HG02571 (cell line): ENCODE results near the gene EIF6.

ENCODE experiments used
- ATAC-seq: cut with Tn5 transposase; IDR thresholded peaks from one replicate; pipeline ENCODE4 v1.9.1; 2021; ENCODE audit warnings: mild to moderate bottlenecking, moderate library complexity; ENCODE audit not compliant: unreplicated experiment

The EIF6 gene

GRCh38 chr20:35295674-35296073 lies 11.1 kb upstream of the EIF6 start:
- ATAC-seq, result no peak

- no peak for ATAC-seq
These were observed 10.5 kb upstream of the EIF6 start for GRCh38 chr20:35295058-35295457.

- no peak for ATAC-seq
These were observed 9.7 kb upstream of the EIF6 start for GRCh38 chr20:35294293-35294685.

DNA sequence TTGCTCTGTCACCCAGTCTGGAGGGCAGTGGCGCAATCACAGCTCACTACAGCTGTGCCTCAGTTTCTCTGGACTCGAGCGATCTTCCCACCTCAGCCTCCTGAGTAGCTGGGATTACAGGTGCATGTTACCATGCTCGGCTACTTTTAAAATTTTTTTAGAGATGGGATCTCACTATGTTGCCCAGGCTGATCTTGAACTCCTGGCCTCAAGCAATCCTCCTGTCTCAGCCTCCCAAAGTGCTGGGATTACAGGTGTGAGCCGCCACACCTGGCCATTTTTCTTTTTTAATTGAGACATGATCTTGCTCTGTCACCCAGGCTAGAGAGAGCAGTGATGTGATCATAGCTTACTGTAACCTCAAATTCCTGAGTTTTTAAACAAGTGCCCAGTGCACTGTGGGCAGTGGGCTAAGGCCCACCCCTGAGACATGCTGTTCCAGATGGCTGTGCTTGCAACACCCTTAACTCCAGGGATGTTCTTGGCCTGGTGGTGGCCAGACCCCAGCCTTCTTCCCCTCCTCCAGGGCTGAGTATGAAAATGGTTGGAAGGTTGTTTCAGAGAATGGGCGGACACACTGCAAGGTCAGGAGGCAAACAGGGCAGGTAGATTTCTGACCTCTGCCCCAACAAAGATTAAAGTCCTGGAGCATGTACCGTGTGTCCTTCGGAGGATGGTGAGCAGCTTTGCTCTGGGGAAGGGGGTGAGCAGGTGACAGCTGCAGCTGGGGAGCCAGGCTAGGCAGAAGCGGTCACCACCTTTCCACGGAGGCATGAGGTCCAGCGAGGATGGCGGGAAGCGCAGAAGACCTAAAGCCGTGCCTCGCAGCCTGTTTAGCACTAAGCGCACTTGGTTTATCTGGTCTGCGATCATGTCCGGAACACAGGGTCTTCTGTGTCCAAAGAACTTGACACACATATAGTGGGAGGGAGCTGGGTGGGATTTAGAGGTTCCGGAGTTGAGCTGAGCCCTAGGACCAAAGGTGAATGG lies 9.0 kb upstream of the EIF6 start:
- ATAC-seq, result no peak

DNA sequence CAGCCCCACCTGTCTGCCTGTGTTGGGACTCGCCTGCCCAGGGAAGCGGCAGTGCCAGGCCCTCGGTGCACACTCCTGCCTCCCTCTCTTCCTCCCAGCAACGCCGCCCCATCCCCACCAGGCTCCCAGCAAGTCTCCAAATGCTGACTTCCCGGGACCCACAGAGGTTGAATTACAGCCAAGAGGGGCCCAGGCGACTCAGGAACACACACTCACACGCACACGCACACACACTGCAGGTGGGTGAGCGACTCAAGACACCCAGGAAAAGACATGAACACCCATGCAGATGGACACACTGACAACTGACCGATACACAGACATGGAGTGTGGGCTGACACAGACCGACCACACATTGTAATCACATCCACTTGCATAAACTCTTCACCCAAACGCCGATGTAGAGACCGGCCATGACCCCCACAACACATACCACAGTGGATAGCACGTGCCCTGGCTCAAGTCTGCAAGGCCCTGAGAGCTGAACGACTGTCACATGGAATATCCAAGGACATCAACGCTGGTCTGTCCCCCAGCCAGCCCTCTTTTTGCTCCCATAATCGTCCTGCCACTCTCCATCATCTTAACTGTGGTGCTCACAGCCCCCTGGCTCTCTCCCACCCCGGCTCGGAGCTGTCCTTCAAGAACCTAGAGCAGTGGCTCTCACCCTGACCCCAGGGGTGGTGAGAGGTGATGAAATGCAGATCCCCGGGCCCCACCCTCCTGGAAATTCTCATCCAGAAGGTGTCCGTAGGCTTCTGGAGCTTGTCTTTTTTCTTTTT lies 8.1 kb upstream of the EIF6 start:
- no peak for ATAC-seq

DNA sequence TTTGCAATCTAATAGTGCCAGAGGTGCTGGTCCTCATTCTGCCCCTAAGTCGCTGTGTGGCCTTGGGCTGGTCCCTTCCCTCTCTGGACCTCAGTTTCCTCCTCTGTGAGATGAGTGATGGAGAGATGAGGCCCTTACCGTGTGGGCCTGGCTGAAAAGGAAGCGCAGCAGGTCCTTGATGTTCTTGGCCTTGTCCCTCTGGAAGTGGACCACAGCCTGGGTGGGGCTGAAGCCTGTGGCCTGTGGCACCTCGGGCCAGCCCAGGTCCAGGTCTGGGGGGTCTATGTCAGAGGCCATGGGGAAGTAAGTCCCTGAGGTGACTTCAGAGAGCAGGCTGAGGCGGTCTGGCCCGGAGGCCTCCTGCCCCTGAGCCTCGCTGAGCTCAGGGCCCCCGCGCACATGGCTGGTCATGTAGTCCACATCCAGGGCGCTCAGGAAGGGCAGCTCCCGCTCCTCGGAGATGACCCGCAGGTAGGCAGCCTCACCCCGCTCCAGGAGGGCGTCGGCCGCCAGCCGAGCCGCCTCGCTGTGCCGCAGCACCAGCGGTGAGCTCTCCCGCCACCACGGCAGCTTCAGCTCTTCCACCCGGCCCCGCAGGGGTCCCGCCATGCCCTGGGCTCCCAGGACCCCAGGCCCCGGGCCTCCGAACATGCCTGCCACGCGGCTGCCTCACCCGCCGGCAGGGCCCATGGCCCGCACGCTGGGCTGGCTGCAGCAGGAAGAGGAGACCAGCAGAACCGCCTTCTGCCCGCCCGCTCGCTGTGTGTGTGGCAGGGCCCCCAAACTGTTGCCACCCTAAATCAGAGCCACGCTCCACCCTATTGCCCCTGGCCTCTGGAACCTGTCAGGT lies 7.3 kb upstream of the EIF6 start, which contains the start of gene FAM83C:
FAM83C (minus strand) TSS at position 772 of the 850 bp plus-strand sequence; CDS start at position 651, 121 bp downstream.
- ATAC-seq, result no peak

GRCh38 chr20:35290887-35291417 lies 6.4 kb upstream of the EIF6 start:
- no peak for ATAC-seq

DNA sequence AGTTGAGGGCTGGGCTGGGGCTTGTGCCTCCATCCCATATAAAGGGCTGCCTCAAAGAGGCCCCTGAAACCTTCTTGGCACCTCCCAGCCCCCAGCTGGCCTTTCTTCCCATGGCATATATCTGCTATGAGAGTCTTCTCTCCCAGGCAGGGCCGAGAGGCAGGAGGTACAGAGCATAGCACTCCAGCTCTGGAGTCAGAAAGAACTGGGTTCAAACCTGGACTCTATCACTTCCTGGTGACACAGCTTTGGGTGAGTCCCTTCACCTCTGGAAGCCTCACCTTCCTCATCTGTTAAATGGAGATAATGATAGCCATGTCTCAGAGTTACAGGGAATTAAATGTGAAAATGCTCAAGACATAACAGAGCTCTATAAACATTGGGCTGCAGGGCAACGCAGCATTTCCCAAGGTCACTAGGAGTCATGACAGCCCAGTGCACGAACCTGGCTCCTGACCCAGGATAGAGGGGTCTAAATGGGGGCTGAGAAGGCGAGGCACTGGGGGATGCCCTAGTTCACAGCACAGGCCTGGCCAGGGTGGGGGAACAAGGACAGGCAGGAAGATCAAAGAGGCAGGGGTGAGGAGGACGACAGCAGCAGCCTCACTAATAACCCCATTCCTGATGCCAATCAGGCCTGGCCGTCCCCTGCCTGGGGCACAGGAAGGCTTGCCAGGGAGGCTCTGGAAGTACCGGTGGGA lies 5.8 kb upstream of the EIF6 start:
- no peak for ATAC-seq

DNA sequence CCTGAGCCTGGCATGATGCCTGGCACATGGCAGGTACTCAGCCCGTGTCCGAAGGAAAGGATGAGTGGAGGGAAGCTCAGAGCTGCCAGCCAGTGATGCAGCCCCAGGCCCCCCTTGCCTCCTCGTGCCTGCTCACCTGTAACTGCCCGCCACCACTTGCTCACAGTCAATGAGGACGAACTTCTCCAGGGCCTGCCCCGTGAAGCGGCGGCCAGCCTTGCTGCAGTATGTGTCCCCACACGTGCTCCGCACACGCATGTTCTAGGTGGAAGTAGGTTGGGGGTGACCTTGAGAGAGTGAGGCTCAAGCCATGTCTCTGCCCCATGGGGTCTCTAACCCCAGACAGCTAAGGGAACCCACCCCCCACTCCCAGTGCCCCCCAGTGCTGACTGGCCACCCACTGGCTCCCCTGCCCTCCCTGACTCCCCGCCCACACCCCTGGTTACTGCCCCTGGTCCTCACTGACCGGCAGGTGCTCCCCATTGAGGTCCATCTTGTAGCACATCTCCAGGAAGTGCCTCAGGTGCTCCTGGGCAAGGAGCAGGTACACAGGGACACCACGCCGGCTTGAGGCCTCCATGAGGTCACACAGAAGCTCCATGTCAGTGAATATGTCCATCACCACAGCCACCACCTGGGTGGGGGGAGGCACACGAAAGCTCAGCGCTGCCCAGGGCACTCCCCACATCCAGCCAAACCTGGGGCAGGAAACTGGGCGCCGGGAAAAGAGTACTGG lies 3.9 kb upstream of the EIF6 start:
- ATAC-seq, result no peak

DNA sequence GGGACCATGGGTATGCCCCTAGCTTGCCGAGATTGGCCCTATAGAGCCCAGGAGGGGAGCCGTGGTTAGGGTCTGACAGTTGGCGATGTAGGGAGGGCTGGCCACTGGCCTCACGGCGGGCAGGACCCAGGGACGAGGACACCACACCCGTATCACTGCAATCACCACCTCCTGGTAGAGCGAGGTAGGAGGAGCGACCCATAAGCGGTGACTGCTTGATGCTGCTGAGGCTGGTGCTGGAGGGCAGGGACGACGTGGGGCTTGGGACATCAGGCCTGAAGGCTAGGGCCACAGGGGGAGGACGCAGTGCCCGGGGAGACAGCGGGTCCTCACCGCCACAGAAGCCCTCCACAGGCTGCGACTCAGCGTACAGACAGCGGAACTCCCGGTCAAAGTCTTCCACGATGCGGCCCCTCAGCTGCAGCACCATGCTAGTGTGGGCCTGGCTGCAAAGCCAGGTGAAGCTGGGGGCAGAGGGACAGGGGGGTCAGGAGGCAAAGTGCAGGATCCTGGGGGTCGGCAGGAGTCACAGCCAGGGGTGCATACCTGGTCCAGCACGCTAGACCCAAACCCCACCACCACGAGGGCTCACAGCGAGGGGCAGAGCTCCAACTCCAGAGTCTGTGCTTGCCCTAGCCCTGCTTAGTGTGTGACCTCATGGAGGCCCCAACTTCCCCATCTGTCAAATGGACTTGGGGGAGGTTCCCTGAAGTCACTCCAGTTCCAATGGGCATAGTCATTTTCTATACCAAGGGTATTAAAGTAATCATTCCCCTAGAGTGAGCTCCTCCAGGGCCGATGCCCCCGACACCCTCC lies 3.1 kb upstream of the EIF6 start:
- no peak for ATAC-seq

- ATAC-seq, result no peak
These were observed 2.4 kb upstream of the EIF6 start for GRCh38 chr20:35286899-35287508.

- ATAC-seq, result no peak
These were observed 1.7 kb upstream of the EIF6 start for GRCh38 chr20:35286077-35286898.

- ATAC-seq, result no peak
These were observed 1.2 kb upstream of the EIF6 start for GRCh38 chr20:35285806-35286076.

DNA sequence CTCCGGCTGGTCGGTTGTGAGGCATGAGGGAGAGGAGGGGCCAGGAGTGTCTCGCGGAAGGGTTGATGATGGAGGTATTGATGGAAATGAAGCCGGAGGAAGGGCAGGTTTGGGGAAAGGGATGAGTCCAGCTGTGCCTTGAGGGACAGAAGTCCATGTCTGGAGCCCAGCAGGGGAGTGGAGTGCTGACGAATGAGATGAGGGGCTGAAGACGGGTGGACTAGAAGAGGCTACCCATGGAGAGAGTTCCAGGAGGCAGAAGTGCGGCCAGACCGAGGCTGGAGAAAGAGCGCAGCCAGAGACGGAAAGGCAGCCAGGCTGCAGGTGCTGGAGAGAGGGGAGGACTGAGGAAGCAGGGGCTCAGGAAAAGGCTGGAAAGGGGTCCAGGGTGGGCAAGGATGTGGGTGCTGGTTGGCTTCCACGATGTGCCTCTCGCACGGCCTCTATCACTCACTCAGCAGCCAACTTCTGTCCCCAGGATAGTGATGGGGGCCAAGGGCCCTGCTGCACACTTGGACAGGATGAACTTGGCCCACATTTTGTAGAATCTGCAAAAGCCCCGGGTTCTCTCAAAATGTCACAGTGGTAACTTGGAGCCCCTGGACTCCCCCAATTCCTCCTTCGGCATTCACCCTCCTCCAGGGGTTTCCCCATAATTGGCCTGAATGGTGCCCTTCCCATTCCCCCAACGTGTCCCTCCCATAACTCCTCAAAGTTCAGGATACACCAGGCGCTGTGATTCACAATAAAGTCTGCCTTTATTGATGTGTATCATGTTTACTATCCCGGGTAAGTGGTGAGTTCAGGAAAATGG lies 627 bp upstream of the EIF6 start:
- ATAC-seq, result no peak

GRCh38 chr20:35283441-35284266 lies 918 bp downstream of the EIF6 start:
- ATAC-seq, result peak; percentile 29
